ENCODE measurements around the gene QSOX1.

DNA sequence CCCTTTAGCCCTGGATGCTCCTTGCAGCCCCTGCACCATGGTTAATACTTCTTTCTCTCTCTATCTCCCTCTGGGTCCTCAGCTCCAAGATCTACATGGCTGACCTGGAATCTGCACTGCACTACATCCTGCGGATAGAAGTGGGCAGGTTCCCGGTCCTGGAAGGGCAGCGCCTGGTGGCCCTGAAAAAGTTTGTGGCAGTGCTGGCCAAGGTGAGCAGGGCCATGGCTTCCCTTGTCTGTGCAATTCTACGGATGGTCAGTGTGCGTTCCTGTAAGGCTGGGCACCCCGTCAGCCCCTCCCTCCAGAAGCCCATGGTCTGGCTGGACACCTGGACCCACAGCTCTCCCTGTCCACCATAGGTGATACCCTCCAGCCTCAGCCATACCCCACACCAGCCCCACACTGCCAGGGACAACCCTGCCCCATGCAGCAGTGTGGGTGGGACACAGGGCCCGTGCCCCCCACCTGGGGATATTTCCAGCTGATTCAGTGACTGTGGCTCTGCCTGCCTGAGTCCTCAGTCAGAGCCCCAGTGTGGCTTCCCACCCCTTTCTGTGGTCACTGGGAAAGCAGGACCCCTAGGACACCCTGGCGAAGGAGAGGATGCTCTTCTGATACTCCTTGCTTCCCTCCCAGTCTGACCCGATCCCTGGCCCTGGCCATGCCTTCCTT is 31.4 kb downstream of the QSOX1 start:
- TF ChIP-seq GATA2 (IDR thresholded peaks at IDR 0.05; ENCODE audit: low read depth, low read length) (no peak), GATA3 (IDR thresholded peaks at IDR 0.05; ENCODE audit: low read depth, low read length) (no peak)

Data from SH-SY5Y (cell line).